Activated naive CD4-positive, alpha-beta T cell treated with anti-CD3 and anti-CD28 coated beads, Interleukin-2, amount 10 ng/mL, durations not matched to agents 7 days and 5 days (primary cell): ENCODE data around the gene NHSL1.
"Not testable (repeated sequence)": the region's sequence is repeated elsewhere in the genome, so short reads cannot be mapped to it uniquely, and the experiment has no call there.

Source experiments
- CTCF ChIA-PET: fragments of 350-600 bp; sonication (Branson Sonifier 250); formaldehyde crosslinking; loops from one replicate; lab custom pipeline; 2021; ENCODE audit warnings: antibody characterized with exemption; lab: Charles Lee
- DNase-seq: peaks from one replicate; pipeline ENCODE4 v3.0.0-alpha.2; 2020
- H3K27ac Mint-ChIP-seq: one replicate; pipeline ENCODE4 v1.8.0; 2021; ENCODE audit warnings: mild to moderate bottlenecking, moderate library complexity, mixed read lengths
- H3K27me3 Mint-ChIP-seq: one replicate; pipeline ENCODE4 v1.8.0; 2021; ENCODE audit warnings: mild to moderate bottlenecking, mixed read lengths
- H3K36me3 Mint-ChIP-seq: one replicate; pipeline ENCODE4 v1.8.0; 2021; ENCODE audit warnings: mixed read lengths
- H3K4me1 Mint-ChIP-seq: one replicate; pipeline ENCODE4 v1.8.0; 2021; ENCODE audit warnings: mixed read lengths
- H3K4me3 Mint-ChIP-seq: one replicate; pipeline ENCODE4 v1.8.0; 2021; ENCODE audit warnings: mild to moderate bottlenecking, moderate library complexity, mixed read lengths
- H3K9me3 Mint-ChIP-seq: one replicate; pipeline ENCODE4 v1.8.0; 2021; ENCODE audit warnings: mixed read lengths

The NHSL1 gene

DNA sequence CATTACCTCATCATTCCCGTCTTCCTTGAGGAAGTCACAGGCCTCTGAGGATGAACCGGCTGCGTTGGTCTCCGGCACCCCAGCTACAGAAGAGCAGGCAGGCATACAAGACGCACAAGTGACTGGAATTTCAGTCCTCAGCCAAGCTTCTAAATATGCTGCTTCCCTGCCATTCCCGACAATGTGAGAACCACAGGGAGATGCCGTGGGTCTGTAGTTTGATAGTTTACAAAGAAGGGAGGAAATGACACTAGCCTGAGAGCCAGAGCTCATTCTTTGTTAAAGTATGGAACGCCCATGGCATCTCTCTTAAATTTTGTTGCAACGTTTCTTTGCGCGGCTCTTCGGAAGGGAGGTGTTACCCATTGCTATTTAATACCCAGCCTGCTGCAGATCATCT is 69.5 kb downstream of the NHSL1 start:
- no peak overlapping the region for H3K27ac Mint-ChIP-seq
- H3K4me1 Mint-ChIP-seq = peaks cover 2% of the 10 kb centered on the region
- H3K9me3 Mint-ChIP-seq = no peaks in the 10 kb centered on the region
- peaks cover 18% of the 10 kb centered on the region for H3K27me3 Mint-ChIP-seq
- H3K36me3 Mint-ChIP-seq = no peaks in the 10 kb centered on the region
- CTCF ChIA-PET = interaction anchor here (0.6 to 8.4 kb wide), 18 partner anchors 12 to 335 kb away, joined by 3 to 153 read pairs (median 4); partner anchors contain the start of gene HEBP2
- no peak for DNase-seq
- no peak overlapping the region for H3K4me3 Mint-ChIP-seq

GRCh38 chr6:138428944-138429598 is 70.2 kb downstream of the NHSL1 start:
- Mint-ChIP-seq H3K4me1 (peaks cover 2% of the 10 kb centered on the region), H3K27ac (no peak overlapping the region), H3K36me3 (no peaks in the 10 kb centered on the region), H3K4me3 (no peak overlapping the region), H3K9me3 (no peaks in the 10 kb centered on the region), H3K27me3 (peaks cover 18% of the 10 kb centered on the region)
- CTCF ChIA-PET = interaction anchor here (0.6 to 8.4 kb wide), 17 partner anchors 13 to 336 kb away, joined by 3 to 153 read pairs (median 4); partner anchors contain the start of gene HEBP2
- DNase-seq = no peak

DNA sequence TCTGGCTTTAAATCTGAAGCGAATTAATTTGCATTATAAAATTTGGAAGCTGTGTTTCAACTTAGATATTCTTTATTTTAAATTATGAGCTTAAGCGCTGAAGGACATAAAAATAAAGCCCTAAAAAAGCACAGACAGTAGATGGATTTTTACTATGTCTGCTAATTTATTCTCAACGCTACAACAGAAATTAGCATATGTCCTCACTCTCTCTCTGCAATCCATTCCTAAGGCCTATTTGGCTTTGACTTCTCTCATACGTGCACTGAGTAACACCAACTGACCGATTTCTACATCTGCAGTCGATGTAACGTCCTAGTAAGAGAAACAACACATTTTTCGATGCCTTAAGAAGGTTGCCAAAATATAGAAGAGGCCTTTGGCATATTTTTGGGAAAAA is 71.6 kb downstream of the NHSL1 start:
- H3K27me3 Mint-ChIP-seq = peaks cover 11% of the 10 kb centered on the region
- peaks cover 8% of the 10 kb centered on the region for H3K4me1 Mint-ChIP-seq
- H3K36me3 Mint-ChIP-seq = no peaks in the 10 kb centered on the region
- no peak overlapping the region for H3K27ac Mint-ChIP-seq
- DNase-seq = no peak
- CTCF ChIA-PET = interaction anchor here (0.9 to 8.4 kb wide), 6 partner anchors 11 to 312 kb away, joined by 3 to 153 read pairs (median 6); no protein-coding TSS in a partner anchor
- no peak overlapping the region for H3K4me3 Mint-ChIP-seq
- H3K9me3 Mint-ChIP-seq = no peaks in the 10 kb centered on the region

DNA sequence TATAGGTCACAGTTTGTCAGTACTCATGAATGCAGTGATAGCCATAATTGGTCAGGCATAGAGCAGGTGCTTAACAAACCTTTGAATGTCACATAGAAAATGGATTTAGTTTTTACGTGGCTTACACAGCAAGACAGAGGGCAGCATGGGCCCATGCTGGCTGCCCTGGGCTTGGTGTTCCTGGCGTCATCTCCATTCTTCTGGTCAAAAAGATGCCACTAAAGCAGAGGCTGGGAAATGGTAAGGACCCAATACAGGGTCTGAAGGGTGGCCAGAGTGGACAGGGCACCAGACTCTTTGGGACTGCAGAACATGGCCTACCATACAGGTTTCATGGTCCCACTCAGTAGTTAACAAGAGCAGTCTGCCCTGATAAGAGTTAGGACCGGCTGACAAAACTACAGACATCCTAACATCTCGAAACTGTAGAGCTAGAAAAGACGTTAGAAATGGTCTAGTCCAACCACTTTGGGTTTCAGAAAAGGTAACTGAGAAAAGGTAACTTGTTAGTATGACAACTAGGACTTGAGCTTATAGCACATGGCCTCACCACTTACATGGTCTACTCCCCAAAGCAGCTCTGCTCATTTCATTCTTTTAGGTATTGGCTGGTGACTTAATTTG is 72.7 kb downstream of the NHSL1 start:
- CTCF ChIA-PET = interaction anchor here (0.8 to 8.4 kb wide), 6 partner anchors 10 to 311 kb away, joined by 3 to 153 read pairs (median 6); no protein-coding TSS in a partner anchor
- H3K27me3 Mint-ChIP-seq = peaks cover 6% of the 10 kb centered on the region
- H3K36me3 Mint-ChIP-seq = no peaks in the 10 kb centered on the region
- H3K9me3 Mint-ChIP-seq = no peaks in the 10 kb centered on the region
- no peak for DNase-seq
- H3K4me1 Mint-ChIP-seq = peaks cover 8% of the 10 kb centered on the region
- H3K4me3 Mint-ChIP-seq = no peak overlapping the region
- H3K27ac Mint-ChIP-seq = no peak overlapping the region

DNA sequence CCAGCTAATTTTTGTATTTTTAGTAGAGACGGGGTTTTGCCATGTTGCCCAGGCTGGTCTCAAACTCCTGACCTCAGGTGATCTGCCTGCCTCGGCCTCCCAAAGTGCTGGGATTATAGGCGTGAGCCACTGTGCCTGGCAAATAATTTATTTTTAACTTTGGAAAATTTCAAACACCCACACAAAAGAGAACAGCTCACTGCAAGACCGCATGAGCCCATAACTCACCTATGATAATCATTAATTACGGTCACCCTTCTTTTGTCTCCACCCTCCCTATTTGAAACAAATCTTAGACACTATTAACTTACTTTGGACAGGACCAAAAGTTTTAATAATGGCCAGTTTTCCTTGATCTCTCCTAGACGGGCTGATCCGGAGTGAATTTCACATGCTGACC is 74.0 kb downstream of the NHSL1 start:
- H3K4me1 Mint-ChIP-seq, H3K36me3 Mint-ChIP-seq, H3K9me3 Mint-ChIP-seq, H3K27ac Mint-ChIP-seq, H3K4me3 Mint-ChIP-seq, H3K27me3 Mint-ChIP-seq, DNase-seq: not testable (repeated sequence)
- CTCF ChIA-PET = interaction anchor here (1.1 to 8.4 kb wide), 4 partner anchors 18 to 93 kb away, joined by 3 to 153 read pairs (median 54); partner anchors contain the start of gene HEBP2

DNA sequence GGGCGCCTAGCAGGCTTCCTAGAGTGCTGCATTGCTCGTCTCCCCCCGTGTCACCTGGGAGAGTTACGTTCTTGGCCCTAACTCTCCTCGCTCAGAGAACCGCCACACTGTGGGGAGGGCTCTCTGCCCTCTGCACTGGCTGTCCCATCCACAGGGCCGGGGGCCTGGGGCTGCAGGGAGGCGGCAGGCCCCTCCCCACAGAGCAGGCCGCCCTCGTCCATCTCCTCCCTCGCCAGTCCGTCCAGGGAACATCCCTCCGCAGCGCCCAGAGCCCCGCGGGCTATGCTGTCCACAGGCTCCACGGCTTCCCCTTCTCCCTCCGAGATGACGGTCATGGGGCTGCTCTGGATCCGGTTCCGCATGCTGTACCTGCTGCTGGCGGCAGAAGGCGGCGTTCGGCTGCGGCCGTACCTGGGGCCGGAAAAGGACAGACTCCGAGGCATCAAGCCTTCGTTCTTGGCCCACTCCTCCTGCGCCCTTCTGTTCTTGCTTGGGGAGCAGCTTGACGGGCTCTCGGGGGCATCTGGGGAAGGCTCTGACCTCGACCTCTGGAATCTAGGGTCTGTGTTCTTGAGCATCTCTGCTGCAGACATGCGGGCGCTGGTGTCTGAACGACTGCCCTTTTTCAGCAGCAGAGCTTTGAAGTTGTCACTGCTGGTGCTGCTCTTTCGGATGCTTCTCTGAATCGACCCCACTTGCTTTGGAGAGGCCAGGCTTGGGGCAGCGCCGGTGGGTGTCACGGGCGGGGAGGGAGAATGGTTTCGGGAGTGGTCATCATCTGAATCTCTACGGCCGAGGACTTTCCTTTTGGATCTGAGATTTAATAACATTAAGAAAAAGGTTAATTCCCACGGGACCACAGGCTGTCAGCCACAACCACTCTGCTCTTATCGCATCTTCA is 75.0 kb downstream of the NHSL1 start:
- Mint-ChIP-seq H3K27ac (no peak overlapping the region), H3K27me3 (no peaks in the 10 kb centered on the region)
- CTCF ChIA-PET = interaction anchor here (0.9 to 8.4 kb wide), 5 partner anchors 19 to 94 kb away, joined by 3 to 153 read pairs (median 3); partner anchors contain the start of gene HEBP2

GRCh38 chr6:138422861-138423260 is 76.4 kb downstream of the NHSL1 start:
- H3K27ac Mint-ChIP-seq = no peak overlapping the region
- CTCF ChIA-PET = interaction anchor here (0.6 to 1.4 kb wide), 6 partner anchors 11 to 414 kb away, joined by 3 to 5 read pairs (median 3); no protein-coding TSS in a partner anchor
- peaks cover 6% of the 10 kb centered on the region for H3K4me1 Mint-ChIP-seq
- no peaks in the 10 kb centered on the region for H3K9me3 Mint-ChIP-seq
- H3K36me3 Mint-ChIP-seq = peaks cover 16% of the 10 kb centered on the region
- no peaks in the 10 kb centered on the region for H3K27me3 Mint-ChIP-seq
- no peak overlapping the region for H3K4me3 Mint-ChIP-seq
- DNase-seq = no peak

More for the DNA sequence above, 75.0 kb downstream of the NHSL1 start:
- DNase-seq = no peak
- H3K9me3 Mint-ChIP-seq = no peaks in the 10 kb centered on the region
- peaks cover 5% of the 10 kb centered on the region for H3K36me3 Mint-ChIP-seq
- H3K4me1 Mint-ChIP-seq = peaks cover 7% of the 10 kb centered on the region
- H3K4me3 Mint-ChIP-seq = no peak overlapping the region

DNA sequence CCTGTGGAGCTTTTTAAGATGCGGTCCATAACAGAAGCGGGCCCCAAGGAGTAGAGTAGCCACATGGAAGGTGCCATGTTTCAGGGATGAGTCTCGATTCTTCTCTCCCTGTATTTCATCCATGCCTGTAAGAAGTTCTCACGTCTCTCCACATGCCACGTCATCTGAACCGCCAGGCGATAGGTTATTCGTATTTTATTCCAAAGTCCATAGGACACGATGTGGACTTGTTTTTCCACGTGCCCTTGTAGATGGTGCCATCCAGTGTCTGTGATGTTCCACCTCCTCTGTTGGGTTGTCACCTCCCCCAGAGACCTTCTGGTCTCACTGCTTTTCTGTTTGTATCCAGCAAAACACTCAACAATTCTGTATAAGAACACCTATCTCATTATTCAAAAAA is 77.7 kb downstream of the NHSL1 start:
- Mint-ChIP-seq H3K36me3 (peaks cover 21% of the 10 kb centered on the region), H3K27ac (no peak overlapping the region), H3K9me3 (no peaks in the 10 kb centered on the region), H3K4me3 (no peak overlapping the region), H3K4me1 (peaks cover 6% of the 10 kb centered on the region), H3K27me3 (no peaks in the 10 kb centered on the region)
- no peak for DNase-seq
- CTCF ChIA-PET = interaction anchor here (1.0 kb wide), 1 partner anchor 305 kb away, joined by 3 read pairs; no protein-coding TSS in a partner anchor

DNA sequence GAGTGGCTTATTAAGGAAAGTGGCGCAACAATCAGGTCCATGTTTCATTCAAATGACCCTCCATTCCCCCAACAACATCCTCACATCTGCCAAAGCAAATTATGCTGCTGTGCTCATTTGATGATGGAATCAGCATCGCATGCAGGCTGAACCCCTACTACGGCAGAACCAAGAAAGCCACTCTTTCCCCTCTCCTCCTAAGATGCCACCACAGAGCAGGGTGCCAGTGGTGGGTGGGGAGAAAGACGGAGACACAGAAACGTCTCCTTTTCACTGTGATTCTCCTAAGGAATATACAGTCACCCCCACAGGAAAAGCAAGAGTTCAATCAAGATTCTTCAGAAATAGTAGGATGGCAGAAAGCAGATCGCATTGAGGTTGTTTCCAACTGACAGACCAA is 78.2 kb downstream of the NHSL1 start:
- peaks cover 6% of the 10 kb centered on the region for H3K4me1 Mint-ChIP-seq
- no peak overlapping the region for H3K27ac Mint-ChIP-seq
- no peak for DNase-seq
- H3K27me3 Mint-ChIP-seq = no peaks in the 10 kb centered on the region
- H3K4me3 Mint-ChIP-seq = no peak overlapping the region
- CTCF ChIA-PET = interaction anchor here (1.0 kb wide), 1 partner anchor 305 kb away, joined by 3 read pairs; no protein-coding TSS in a partner anchor
- peaks cover 24% of the 10 kb centered on the region for H3K36me3 Mint-ChIP-seq
- no peaks in the 10 kb centered on the region for H3K9me3 Mint-ChIP-seq

DNA sequence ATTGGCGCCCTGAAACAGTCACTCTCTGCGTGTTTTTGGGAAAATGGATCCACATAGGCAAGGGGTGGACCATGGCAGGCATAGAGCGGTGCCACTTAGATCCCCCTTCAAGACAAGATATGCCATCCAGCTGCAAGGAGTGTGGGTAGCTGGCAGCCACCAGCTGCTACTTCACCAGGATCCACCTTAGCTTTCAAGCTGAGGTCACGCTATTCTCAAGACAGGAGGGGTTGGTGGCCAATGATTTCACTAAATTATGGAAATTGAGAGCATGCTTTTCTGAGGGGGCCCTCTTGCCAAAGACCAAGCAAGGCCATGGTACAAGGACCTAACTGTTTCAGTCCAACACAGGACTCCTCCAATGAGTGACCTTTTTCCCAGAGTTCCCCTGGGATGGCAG is 78.9 kb downstream of the NHSL1 start:
- Mint-ChIP-seq H3K27me3 (no peaks in the 10 kb centered on the region), H3K27ac (no peak overlapping the region), H3K4me1 (peaks cover 6% of the 10 kb centered on the region), H3K36me3 (peaks cover 25% of the 10 kb centered on the region), H3K9me3 (no peaks in the 10 kb centered on the region), H3K4me3 (no peak overlapping the region)
- DNase-seq = no peak
- CTCF ChIA-PET = interaction anchor here (1.0 kb wide), 1 partner anchor 304 kb away, joined by 3 read pairs; no protein-coding TSS in a partner anchor

GRCh38 chr6:138419766-138420165 is 79.5 kb downstream of the NHSL1 start:
- H3K27ac Mint-ChIP-seq = no peak overlapping the region
- H3K9me3 Mint-ChIP-seq = no peaks in the 10 kb centered on the region
- DNase-seq = no peak
- H3K36me3 Mint-ChIP-seq = peaks cover 27% of the 10 kb centered on the region
- no peaks in the 10 kb centered on the region for H3K27me3 Mint-ChIP-seq
- no peak overlapping the region for H3K4me3 Mint-ChIP-seq
- peaks cover 6% of the 10 kb centered on the region for H3K4me1 Mint-ChIP-seq
- CTCF ChIA-PET = no interaction called here

- DNase-seq = no peak
- H3K4me1 Mint-ChIP-seq = peaks cover 3% of the 10 kb centered on the region
- H3K27me3 Mint-ChIP-seq = no peaks in the 10 kb centered on the region
- no peaks in the 10 kb centered on the region for H3K9me3 Mint-ChIP-seq
- H3K27ac Mint-ChIP-seq = no peak overlapping the region
- H3K36me3 Mint-ChIP-seq = peaks cover 40% of the 10 kb centered on the region
- H3K4me3 Mint-ChIP-seq = no peak overlapping the region
- CTCF ChIA-PET = no interaction called here
Observed at GRCh38 chr6:138418118-138418742, 81.1 kb downstream of the NHSL1 start.

- no peak overlapping the region for H3K4me3 Mint-ChIP-seq
- H3K36me3 Mint-ChIP-seq = peaks cover 45% of the 10 kb centered on the region
Observed at GRCh38 chr6:138417493-138418117, 81.7 kb downstream of the NHSL1 start.

More at GRCh38 chr6:138417493-138418117, 81.7 kb downstream of the NHSL1 start:
- Mint-ChIP-seq H3K4me1 (no peaks in the 10 kb centered on the region), H3K27me3 (no peaks in the 10 kb centered on the region), H3K27ac (no peak overlapping the region), H3K9me3 (no peaks in the 10 kb centered on the region)
- CTCF ChIA-PET = no interaction called here
- no peak for DNase-seq
